ENCODE measurements around the gene ZMYM3.

Gene ZMYM3

DNA sequence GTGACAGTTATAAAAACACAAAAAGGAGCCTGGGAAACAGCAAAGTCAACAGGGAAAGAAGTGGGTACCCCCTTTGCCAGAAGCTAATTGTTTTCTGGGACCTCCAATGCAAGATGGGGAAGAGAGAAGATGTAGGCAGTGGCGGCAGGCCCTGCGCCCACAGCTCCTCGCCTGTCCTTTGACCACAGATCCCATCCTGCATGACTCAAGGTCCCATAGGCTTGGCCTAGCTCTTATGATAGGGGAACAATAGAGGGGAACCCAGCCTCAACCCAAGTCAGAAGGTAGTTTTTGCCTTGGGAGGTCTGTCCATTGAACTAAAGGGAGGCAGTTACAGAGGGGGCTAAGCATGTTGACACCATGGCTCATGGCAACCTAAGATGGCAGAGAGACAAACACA, 14.2 kb downstream of the ZMYM3 start:
- TF ChIP-seq, protein P1, sequence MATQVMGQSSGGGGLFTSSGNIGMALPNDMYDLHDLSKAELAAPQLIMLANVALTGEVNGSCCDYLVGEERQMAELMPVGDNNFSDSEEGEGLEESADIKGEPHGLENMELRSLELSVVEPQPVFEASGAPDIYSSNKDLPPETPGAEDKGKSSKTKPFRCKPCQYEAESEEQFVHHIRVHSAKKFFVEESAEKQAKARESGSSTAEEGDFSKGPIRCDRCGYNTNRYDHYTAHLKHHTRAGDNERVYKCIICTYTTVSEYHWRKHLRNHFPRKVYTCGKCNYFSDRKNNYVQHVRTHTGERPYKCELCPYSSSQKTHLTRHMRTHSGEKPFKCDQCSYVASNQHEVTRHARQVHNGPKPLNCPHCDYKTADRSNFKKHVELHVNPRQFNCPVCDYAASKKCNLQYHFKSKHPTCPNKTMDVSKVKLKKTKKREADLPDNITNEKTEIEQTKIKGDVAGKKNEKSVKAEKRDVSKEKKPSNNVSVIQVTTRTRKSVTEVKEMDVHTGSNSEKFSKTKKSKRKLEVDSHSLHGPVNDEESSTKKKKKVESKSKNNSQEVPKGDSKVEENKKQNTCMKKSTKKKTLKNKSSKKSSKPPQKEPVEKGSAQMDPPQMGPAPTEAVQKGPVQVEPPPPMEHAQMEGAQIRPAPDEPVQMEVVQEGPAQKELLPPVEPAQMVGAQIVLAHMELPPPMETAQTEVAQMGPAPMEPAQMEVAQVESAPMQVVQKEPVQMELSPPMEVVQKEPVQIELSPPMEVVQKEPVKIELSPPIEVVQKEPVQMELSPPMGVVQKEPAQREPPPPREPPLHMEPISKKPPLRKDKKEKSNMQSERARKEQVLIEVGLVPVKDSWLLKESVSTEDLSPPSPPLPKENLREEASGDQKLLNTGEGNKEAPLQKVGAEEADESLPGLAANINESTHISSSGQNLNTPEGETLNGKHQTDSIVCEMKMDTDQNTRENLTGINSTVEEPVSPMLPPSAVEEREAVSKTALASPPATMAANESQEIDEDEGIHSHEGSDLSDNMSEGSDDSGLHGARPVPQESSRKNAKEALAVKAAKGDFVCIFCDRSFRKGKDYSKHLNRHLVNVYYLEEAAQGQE (IDR thresholded peaks at IDR 0.05; ENCODE audit: insufficient read depth in 1 of 2, low read depth in 2 of 2, low read length in 2 of 2) = no peak

DNA sequence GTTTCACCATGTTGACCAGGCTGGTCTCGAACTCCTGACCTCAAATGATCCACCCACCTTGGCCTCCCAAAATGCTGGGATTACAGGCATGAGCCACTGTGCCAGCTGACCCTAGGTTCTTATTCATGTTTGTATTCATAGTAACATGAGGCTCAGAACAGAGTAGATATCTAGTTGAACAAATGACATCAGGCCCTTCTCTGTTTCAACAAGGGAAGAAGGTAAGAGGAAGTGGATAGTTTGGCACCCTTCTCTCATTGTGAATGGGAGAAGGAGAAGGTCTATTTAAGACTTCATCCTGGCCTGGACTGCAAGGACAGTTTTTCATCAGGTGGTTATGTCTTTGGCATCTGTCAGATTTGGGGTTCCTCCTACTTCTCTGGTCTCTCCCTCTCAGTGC, 17.1 kb downstream of the ZMYM3 start:
- no peak for TF ChIP-seq POLR2AphosphoS5 (IDR thresholded peaks at IDR 0.05; ENCODE audit: low read depth, low read length)
- TF ChIP-seq, protein P1 (IDR thresholded peaks at IDR 0.05; ENCODE audit: insufficient read depth in 1 of 2, low read depth in 2 of 2, low read length in 2 of 2) = no peak

DNA sequence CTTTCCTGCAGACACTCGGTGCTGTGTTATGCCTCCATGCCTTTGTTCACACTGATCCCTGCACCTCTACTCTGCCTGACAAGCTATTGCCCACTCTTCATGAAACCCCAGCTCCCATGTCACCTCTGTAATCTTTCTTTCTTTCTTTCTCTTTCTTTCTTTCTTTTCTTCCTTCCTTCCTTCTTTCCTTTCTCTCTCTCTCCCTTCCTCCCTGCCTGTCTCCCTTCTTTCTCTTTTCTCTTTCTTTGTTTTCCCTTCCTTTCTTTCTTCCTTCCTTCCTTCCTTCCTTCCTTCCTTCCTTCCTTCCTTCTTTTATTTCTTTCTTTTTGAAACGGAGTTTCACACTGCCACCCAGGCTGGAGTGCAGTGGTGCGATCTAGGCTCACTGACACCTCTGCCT, 18.5 kb downstream of the ZMYM3 start:
- no peak for TF ChIP-seq POLR2AphosphoS5 (IDR thresholded peaks at IDR 0.05; ENCODE audit: low read depth, low read length)
- no peak for TF ChIP-seq FOXP2 (optimal IDR thresholded peaks at IDR 0.05; ENCODE audit: borderline replicate concordance, extremely low read depth, extremely low read length, insufficient read depth)
- TF ChIP-seq TAF1 (IDR thresholded peaks at IDR 0.05; ENCODE audit: borderline replicate concordance, insufficient read depth, low read length) = no peak
- no peak for TF ChIP-seq SIN3A (IDR thresholded peaks at IDR 0.05; ENCODE audit: borderline replicate concordance, insufficient read depth, low read length)
- TF ChIP-seq, protein P1 (IDR thresholded peaks at IDR 0.05; ENCODE audit: insufficient read depth in 1 of 2, low read depth in 2 of 2, low read length in 2 of 2) = no peak

DNA sequence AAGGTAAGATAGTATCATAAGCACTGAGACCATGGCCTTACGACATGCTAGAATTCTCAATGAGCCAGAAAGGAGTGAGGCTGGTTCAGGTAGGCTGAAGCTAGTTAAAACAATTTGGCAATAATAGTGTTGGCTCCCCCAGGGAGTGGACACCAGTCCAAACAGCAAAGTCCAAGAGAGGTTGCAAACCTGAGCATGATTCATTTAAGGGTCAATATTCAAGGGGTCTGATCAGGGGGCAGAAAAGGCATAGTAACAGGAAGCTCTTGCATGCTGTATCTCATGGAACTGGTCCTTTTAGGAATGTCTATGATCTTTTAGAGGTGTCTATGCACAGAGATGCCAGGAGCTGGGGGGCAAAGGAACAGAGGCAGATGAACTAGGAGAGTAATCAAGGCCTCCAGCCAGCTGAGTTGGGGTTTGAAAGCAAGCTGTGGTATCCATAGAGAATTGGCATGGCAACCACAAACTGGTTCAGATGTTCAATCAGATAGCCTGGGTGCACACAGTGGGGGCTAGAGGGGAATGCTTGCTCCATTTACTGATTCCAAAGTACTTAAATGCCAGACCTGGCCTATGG, 25.8 kb downstream of the ZMYM3 start:
- no peak for TF ChIP-seq FOXP2 (optimal IDR thresholded peaks at IDR 0.05; ENCODE audit: borderline replicate concordance, extremely low read depth, extremely low read length, insufficient read depth)
- no peak for TF ChIP-seq SIN3A (IDR thresholded peaks at IDR 0.05; ENCODE audit: borderline replicate concordance, insufficient read depth, low read length)
- no peak for TF ChIP-seq TAF1 (IDR thresholded peaks at IDR 0.05; ENCODE audit: borderline replicate concordance, insufficient read depth, low read length)
- TF ChIP-seq POLR2AphosphoS5 (IDR thresholded peaks at IDR 0.05; ENCODE audit: low read depth, low read length) = no peak
- TF ChIP-seq, protein P1 (IDR thresholded peaks at IDR 0.05; ENCODE audit: insufficient read depth in 1 of 2, low read depth in 2 of 2, low read length in 2 of 2) = no peak

DNA sequence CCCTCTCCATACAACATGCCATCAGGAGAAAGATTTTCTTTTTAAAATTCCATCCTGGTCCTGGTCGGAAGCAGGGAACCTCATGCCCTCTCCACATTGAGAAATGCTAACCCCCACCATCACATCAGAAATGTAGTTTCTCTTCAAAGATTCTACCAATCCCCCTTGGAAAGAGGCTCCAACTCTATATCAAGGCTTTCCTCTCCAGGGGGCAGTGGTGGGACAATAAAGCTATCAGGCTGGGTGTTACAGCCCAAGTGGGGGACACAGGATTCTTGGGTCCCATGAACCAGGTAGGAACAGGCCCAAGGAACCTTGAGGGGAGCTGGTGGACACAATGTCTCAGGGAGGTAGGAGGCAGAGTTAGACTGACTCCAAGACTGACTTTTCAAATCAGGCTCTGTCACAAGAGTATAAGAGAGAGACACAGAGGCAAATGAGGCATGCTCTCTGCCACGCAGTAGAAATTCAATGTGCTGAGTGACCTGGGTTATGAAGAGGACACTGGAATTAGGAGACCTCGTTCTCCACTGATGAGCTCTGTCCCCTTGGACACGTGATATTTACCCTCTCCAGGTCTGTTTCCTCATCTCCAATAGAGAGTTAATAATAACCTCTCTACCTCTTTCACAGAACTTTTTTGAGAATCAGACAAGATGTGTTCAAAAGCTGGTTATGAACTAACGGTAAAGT, 26.4 kb downstream of the ZMYM3 start:
- TF ChIP-seq, protein P1 (IDR thresholded peaks at IDR 0.05; ENCODE audit: insufficient read depth in 1 of 2, low read depth in 2 of 2, low read length in 2 of 2) = no peak
- no peak for TF ChIP-seq SIN3A (IDR thresholded peaks at IDR 0.05; ENCODE audit: borderline replicate concordance, insufficient read depth, low read length)
